Brain pericyte (primary cell): ENCODE results near the gene MBD2.
"Not testable (repeated sequence)": the region's sequence is repeated elsewhere in the genome, so short reads cannot be mapped to it uniquely, and the experiment has no call there.

ENCODE experiments used
- DNase-seq: peaks from one replicate; pipeline ENCODE4 v3.0.0-alpha.2; 2012; ENCODE audit warnings: low read depth, low spot score

MBD2 gene

DNA sequence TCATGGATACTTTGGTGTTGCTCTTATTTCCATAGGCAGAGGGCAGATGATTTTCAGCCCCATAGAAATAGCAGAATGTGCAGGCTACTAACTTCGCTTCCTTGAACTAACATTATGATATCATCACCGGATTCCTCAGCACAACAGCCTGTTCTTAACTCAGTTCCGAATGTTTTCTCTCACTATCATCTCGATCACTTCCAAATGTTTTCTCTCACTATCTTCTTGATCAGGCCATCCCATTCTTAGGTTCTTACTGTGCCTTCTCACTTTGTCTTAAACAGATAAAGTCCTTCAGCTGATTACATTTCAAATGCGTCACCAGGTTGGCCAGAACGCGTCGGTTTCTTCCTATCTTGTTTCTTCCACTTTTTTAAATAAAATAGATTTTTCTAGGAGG, 11.4 kb upstream of the MBD2 start:
- DNase-seq, result no peak

DNA sequence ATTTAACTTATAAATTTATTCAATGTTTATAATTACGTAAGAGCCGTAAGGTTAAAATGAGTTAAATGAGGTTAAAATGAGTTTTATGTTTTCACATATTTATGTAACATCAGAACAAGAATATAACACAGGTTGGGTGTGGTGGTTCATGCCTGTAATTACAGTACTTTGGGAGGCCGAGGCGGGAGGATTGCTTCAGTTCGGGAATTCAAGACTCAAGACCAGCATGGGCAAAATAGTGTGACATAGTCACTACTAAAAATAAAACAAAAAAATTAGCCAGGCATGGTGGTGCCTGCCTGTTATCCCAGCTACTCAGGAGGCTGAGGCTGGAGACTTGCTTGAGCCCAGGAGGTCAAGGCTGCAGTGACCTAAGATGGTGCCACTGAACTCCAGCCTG, 9.3 kb upstream of the MBD2 start:
- no peak for DNase-seq

DNA sequence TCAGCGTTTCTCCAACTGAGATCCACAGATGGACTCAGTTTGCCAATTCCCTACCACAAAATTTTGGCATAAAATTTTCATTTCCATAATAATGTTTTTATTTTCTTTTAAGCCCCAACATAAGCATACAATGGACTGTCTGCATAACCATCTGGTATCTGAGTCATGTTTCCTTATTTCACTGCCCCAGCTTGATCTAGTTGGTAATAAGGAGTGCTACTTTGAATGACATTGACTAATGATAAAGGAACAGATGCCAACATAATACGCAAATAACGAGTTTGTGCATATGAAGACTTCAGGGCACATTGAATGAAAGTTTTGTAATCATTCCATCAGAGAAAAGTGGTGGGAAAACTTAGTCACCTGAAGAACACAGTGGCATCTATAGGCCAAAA, 8.8 kb upstream of the MBD2 start:
- DNase-seq, result no peak

- DNase-seq, result no peak
Measured at GRCh38 chr18:54232485-54233227, 8.2 kb upstream of the MBD2 start.

- DNase-seq, result no peak
Measured at GRCh38 chr18:54229421-54230059, 5.1 kb upstream of the MBD2 start.

GRCh38 chr18:54228364-54228763, 3.9 kb upstream of the MBD2 start:
- no peak for DNase-seq

DNA sequence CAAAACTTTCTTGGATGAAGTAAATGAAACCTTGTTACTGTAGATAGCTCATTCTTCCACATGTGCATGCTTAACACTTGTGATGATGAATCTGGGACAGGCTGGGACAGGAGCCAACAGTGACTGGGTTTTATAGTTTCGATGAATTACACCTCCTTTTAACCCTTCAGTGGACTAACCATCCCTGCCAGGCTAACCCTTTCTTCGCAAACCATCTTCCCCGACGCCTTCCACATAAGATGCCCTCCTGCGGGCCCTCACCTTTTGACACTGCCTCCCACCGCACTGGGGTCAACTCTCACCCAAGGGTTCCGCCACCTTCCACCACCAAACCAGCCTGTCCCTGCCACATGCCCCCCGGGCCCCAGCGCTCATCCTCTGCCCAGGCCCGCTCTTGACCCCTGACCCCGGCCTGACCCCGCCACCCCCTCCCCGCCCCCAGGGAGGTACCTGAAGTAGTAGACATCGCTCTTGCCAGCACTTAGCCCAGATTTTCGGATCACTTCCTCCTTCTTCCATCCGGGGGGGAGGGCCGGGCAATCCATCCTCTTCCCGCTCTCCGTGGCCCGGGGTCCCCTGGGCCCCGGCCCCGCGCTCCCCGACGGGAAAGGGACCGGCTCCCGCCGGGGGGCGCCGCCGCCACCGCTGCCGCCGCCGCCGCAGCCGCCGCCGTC, 764 bp downstream of the MBD2 start:
- DNase-seq, result peak; percentile 31

DNA sequence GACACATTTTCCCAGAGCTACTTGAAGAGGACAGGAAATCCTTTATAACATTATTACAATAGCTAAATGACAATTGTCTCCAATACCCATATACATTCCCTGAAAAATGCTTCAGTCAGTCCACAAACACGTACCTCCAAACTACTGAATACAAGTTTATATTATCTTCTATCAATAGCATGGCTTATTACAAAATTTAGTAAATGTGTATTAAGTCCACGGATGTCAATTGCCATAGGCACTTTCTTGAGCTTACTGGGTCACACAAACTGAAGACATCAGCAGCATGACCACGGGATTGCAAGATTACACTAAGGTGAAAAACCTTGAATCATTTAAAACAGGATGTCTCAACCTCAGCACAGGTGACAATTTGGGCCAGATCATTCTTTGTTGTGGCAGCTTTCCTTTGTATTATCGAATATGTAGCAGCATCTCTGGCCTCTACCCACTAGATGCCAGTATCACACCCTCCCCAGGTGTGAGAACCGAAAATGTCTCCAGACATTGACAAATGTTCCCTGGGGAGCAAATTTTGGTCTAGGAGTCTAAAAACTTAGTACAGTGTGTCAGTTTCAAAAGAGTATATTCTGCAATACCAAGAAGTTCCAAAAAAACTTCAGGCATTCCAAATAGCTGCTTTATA, 1.4 kb downstream of the MBD2 start:
- no peak for DNase-seq

DNA sequence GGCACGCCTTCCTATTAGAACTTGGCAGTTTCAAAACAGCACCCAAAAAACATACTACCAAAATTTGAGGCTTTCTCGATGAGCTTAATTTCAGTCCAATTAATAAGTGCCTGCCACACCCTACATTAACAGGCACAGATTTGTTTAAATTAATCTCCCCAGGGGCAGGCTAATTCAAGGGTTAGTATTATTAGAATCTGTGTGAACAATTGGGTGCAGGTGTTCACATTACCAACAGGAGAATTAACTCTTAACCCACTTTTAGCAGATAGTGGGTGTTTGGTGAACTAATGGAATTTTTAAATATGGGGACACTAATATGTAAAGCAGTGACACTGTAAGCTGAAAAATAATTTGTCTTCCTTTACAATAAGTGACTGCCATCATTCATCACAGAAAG, 4.1 kb downstream of the MBD2 start:
- DNase-seq, result no peak

GRCh38 chr18:54218803-54219202, 5.7 kb downstream of the MBD2 start:
- DNase-seq, result not testable (repeated sequence)

- DNase-seq, result no peak
Measured at GRCh38 chr18:54218299-54218698, 6.2 kb downstream of the MBD2 start.

DNA sequence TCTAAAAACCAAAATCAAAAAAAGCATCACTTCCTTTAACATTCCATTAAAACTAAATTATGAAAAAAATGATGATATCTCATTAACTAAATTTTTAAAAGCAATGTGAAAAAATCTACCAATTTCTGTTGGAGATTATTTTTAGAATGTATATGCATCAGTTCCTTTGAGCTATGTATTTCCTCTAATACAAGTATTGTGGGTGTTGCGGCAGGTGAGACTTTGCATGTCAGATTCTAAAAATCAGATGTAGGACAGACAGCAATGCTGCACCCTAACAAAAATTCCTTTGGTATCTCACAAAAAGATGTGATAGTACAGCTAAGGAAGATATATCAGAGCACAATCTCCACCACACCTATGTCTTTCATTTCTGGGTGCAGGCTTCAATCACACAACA, 6.8 kb downstream of the MBD2 start:
- DNase-seq, result no peak

DNA sequence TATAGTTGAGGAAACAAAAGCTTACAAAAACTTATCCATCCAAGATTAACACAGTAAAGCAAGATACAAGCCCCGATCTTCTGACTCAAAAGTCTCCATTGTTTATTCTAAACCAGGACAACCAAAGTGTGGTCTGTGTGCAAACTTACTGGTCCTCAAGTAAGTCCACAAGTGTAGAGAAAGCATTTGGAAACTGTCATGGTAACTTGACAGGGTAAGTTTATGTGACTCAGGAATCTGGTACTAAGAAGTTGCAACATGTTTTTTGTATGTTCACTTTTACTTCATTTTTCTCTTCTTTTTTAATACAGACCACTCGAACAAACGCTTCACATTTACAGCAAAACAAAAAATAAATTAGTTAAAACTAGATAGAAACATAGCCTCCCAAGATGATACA, 9.4 kb downstream of the MBD2 start:
- DNase-seq, result no peak

DNA sequence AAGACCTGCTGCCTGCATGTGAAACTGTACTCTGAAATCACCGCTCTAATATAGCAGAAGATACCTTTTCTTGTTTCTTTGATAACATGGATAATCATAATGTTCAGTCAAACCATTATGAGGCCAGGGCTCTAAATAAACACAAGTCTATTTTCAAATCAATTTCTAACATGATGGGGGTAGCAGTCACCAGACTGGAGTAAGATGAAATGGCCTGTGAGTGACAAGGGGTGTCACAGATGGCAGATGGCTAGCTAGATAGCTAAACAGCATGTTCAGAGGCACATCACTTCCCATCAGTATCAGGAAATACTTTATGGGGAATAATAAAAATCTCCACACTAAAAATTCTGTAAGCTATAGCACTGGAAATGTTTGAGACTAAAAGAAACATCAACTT, 14.0 kb downstream of the MBD2 start:
- DNase-seq, result no peak

DNA sequence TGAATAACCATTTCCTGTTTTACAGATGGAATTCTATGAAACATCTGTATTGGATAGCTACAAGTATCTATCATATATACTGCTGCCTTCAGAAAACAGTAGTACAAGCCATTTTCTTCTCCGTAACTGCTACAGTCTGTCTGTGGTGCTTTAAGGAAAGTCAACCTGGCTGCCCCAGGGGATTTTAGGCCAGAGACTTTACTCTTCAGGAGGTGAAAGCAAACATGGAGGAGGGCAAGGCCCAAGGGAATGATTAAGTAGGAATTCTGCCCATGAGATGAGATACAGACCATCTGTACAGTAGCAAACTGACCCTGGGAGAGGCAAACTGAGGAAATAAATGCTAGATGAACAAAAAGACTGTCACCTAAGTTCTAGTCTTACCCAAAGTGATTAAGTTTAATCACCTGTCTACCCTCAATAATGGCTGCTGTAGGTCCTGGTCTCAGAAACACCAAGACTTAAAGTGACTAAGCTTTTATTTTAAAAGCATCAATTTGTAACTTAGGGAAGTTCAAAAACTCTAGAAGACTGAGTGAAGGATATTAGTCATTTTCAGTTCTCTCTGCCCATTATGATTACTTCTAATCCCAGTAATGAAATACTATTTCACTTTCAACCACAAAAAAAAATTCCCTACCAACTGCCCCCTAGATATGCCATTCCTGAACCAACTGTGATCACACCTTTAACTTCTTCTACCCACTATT, 14.8 kb downstream of the MBD2 start:
- no peak for DNase-seq

DNA sequence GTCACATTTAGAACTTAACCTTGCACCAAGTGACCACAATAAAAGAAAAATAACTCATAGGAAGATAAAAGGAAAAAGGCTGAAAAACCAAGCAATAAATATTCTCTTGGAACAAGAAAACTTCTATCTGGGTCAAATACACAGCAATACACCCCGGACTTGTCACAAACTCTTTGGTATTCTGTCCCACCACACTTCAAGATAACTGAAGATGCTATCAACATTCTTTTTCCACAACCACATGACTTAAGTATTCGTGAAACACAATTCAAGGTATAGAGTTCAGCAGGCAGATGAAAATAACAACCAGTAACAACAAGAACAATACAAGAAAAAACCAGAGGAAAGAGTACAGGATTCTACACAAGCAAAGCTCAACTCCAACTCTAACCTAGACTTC, 18.0 kb downstream of the MBD2 start:
- DNase-seq, result no peak

GRCh38 chr18:54205959-54206358, 18.5 kb downstream of the MBD2 start:
- no peak for DNase-seq

DNA sequence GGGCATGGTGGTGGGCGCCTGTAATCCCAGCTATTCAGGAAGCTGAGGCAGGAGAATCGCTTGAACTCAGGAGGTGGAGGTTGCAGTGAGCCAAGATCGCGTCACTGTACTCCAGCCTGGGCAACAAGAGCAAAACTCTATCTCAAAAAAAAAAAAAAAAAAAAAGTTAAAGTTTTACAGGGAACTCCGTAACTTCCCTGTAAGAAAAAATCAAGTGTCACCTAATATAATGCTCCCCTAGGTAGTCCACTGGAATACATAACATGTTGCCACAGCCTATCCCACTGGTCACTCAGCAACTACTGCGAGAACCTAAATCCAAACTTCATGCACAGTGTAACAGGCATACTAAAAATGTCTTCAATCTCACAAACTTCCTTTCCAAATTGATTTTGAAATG, 19.0 kb downstream of the MBD2 start:
- not testable (repeated sequence) for DNase-seq

DNA sequence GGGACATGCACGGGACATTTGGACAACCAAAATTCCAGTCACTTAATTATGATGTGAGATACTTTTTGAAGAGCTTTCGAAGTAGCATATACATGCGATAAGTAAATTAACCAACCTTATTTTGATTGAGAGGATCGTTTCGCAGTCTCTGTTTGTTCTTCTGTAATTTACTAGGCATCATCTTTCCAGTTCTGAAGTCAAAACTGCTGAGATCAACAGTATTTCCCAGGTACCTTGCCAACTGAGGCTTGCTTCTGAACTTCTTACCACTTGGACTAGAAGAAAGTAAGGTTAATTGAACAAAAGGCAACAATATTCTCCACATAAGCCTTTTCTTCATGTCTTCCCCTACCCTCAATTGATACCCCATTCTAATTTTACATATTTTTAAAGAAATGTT, 19.6 kb downstream of the MBD2 start:
- DNase-seq, result no peak

- no peak for DNase-seq
Measured at GRCh38 chr18:54203914-54204313, 20.6 kb downstream of the MBD2 start.

- no peak for DNase-seq
Measured at GRCh38 chr18:54202851-54203250, 21.6 kb downstream of the MBD2 start.
